OCI-LY3 (cell line): ENCODE data around the gene UBQLN3.

Experiments
- EZH2phosphoT487 ChIP-seq: fragments of 200-600 bp; shearing (Covaris generic); IDR thresholded peaks from 2 replicates; pipeline ENCODE4 v1.6.1; 2018; ENCODE audit warnings: antibody characterized with exemption, mixed run types, low read depth
- TF ChIP-seq, protein P1 (sequence below): fragments of 200-600, 300-600 bp; sonication (generic); IDR thresholded peaks from 2 replicates; pipeline ENCODE4 v1.5.1; 2014; ENCODE audit warnings: antibody characterized with exemption, low read length, low read depth

DNA sequence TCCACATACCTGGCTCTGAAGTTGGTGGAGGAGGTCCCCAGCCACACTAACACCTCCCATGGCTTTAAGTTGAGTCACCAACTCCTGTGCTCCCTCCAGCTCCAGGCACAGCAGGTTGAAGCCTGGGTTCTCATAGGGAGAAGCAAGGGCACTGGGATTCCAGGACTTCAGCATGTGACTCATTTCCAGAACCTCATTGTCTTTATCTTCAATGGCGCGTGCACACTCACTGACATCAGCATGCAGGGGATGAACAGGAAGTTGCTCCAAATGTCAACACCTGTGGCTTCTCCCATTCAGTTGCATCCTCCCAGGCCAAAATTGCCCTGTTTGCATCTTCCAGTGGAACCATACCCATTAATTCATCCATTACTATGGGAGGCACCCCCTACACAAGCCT is 12.6 kb upstream of the UBQLN3 start:
- TF ChIP-seq, protein P1, sequence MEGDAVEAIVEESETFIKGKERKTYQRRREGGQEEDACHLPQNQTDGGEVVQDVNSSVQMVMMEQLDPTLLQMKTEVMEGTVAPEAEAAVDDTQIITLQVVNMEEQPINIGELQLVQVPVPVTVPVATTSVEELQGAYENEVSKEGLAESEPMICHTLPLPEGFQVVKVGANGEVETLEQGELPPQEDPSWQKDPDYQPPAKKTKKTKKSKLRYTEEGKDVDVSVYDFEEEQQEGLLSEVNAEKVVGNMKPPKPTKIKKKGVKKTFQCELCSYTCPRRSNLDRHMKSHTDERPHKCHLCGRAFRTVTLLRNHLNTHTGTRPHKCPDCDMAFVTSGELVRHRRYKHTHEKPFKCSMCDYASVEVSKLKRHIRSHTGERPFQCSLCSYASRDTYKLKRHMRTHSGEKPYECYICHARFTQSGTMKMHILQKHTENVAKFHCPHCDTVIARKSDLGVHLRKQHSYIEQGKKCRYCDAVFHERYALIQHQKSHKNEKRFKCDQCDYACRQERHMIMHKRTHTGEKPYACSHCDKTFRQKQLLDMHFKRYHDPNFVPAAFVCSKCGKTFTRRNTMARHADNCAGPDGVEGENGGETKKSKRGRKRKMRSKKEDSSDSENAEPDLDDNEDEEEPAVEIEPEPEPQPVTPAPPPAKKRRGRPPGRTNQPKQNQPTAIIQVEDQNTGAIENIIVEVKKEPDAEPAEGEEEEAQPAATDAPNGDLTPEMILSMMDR: no peak
- no peak for TF ChIP-seq EZH2phosphoT487
